Right kidney (tissue), 9 donors: ENCODE data around the gene TRUB2.
A peak's percentile ranks its signal among the peaks of the same experiment; 100 is the strongest.

Experiments used
- DNase-seq: peaks from one replicate; pipeline ENCODE4 v3.0.0-alpha.2; 2016
- long read RNA-seq, 8 donors: transcript quantifications; one replicate each; lab custom pipeline, GENCODE V29; 2026

Gene TRUB2
- long read RNA-seq, donor 1, full-length matches to known transcripts, result 27 of 55 reads
- long read RNA-seq, donor 1, partial matches to known transcripts, result 28 of 55 reads
- long read RNA-seq, donor 1, other reads (novel, unspliced or antisense), result 0 of 55 reads
- long read RNA-seq, donor 2, full-length matches to known transcripts, result 16 of 16 reads
- long read RNA-seq, donor 2, partial matches to known transcripts, result 0 of 16 reads
- long read RNA-seq, donor 2, other reads (novel, unspliced or antisense), result 0 of 16 reads
- long read RNA-seq, donor 3, full-length matches to known transcripts, result 6 of 6 reads
- long read RNA-seq, donor 3, partial matches to known transcripts, result 0 of 6 reads
- long read RNA-seq, donor 3, other reads (novel, unspliced or antisense), result 0 of 6 reads
- long read RNA-seq, donor 4, full-length matches to known transcripts, result 15 of 15 reads
- long read RNA-seq, donor 4, partial matches to known transcripts, result 0 of 15 reads
- long read RNA-seq, donor 4, other reads (novel, unspliced or antisense), result 0 of 15 reads
- long read RNA-seq, donor 5, full-length matches to known transcripts, result 14 of 14 reads
- long read RNA-seq, donor 5, partial matches to known transcripts, result 0 of 14 reads
- long read RNA-seq, donor 5, other reads (novel, unspliced or antisense), result 0 of 14 reads
- long read RNA-seq, donor 6, full-length matches to known transcripts, result 24 of 24 reads
- long read RNA-seq, donor 6, partial matches to known transcripts, result 0 of 24 reads
- long read RNA-seq, donor 6, other reads (novel, unspliced or antisense), result 0 of 24 reads
- long read RNA-seq, donor 7, full-length matches to known transcripts, result 20 of 273 reads
- long read RNA-seq, donor 7, partial matches to known transcripts, result 155 of 273 reads
- long read RNA-seq, donor 7, other reads (novel, unspliced or antisense), result 98 of 273 reads
- long read RNA-seq, donor 8, full-length matches to known transcripts, result 18 of 18 reads
- long read RNA-seq, donor 8, partial matches to known transcripts, result 0 of 18 reads
- long read RNA-seq, donor 8, other reads (novel, unspliced or antisense), result 0 of 18 reads

- peak; percentile 98 for DNase-seq
Observed at GRCh38 chr9:128322404-128323211, at the start of gene TRUB2, which contains the start of gene COQ4. Gene TRUB2, minus strand, starts transcription at chr9:128322447. Its CDS starts 39 bp downstream, at chr9:128322408. Gene COQ4, plus strand, starts transcription at chr9:128322839. Its CDS starts 20 bp downstream, at chr9:128322859.

- no peak for DNase-seq
Observed at GRCh38 chr9:128371630-128372117, 49.4 kb upstream of the TRUB2 start.

GRCh38 chr9:128370752-128371629 is 48.7 kb upstream of the TRUB2 start, which contains the start of gene URM1:
Gene URM1, plus strand, starts transcription at chr9:128371374. Its CDS starts 7 bp downstream, at chr9:128371381.
- peak; percentile 84 for DNase-seq

- DNase-seq, result no peak
Observed at GRCh38 chr9:128370367-128370751, 48.1 kb upstream of the TRUB2 start.

- no peak for DNase-seq
Observed at GRCh38 chr9:128369024-128369706, 46.9 kb upstream of the TRUB2 start.

- no peak for DNase-seq
Observed at GRCh38 chr9:128365525-128365924, 43.3 kb upstream of the TRUB2 start.

- no peak for DNase-seq
Observed at GRCh38 chr9:128362774-128363173, 40.5 kb upstream of the TRUB2 start.

- peak; percentile 88 for DNase-seq
Observed at GRCh38 chr9:128361986-128362646, 39.9 kb upstream of the TRUB2 start.

- no peak for DNase-seq
Observed at GRCh38 chr9:128361296-128361985, 39.2 kb upstream of the TRUB2 start.

- no peak for DNase-seq
Observed at GRCh38 chr9:128360826-128361225, 38.6 kb upstream of the TRUB2 start.

- DNase-seq, result no peak
Observed at GRCh38 chr9:128358861-128359260, 36.6 kb upstream of the TRUB2 start.

- no peak for DNase-seq
Observed at GRCh38 chr9:128358090-128358489, 35.8 kb upstream of the TRUB2 start.

- DNase-seq, result no peak
Observed at GRCh38 chr9:128355451-128355850, 33.2 kb upstream of the TRUB2 start.

GRCh38 chr9:128349772-128350171 is 27.5 kb upstream of the TRUB2 start:
- no peak for DNase-seq

GRCh38 chr9:128349125-128349524 is 26.9 kb upstream of the TRUB2 start:
- no peak for DNase-seq

- DNase-seq, result no peak
Observed at GRCh38 chr9:128344931-128345605, 22.8 kb upstream of the TRUB2 start.

GRCh38 chr9:128343855-128344254 is 21.6 kb upstream of the TRUB2 start:
- no peak for DNase-seq
